Right renal pelvis (tissue), 4 donors: ENCODE data around the gene ASRGL1. TPM values are rescaled to one million over a fixed set of nuclear protein-coding genes. Genes with fewer than 3 reads are reported as not detected.

Experiments used
- DNase-seq, 4 donors: peaks; one replicate each; pipeline ENCODE4 v3.0.0-alpha.2; 2013; ENCODE audit warnings: low read depth in 4 of 4, low spot score in 3 of 4, missing footprints in 1 of 4
- polyA plus RNA-seq, 4 donors: library from polyadenylated mRNA; unstranded; fragments of 120-200 nt; gene quantifications; one replicate each; pipeline ENCODE4 v1.2.1, GENCODE V29; 2013; ENCODE audit not compliant: insufficient read length in 4 of 4

Gene ASRGL1
- polyA plus RNA-seq, 4 donors: 49.1 to 65.9 (median 59.6) TPM

DNA sequence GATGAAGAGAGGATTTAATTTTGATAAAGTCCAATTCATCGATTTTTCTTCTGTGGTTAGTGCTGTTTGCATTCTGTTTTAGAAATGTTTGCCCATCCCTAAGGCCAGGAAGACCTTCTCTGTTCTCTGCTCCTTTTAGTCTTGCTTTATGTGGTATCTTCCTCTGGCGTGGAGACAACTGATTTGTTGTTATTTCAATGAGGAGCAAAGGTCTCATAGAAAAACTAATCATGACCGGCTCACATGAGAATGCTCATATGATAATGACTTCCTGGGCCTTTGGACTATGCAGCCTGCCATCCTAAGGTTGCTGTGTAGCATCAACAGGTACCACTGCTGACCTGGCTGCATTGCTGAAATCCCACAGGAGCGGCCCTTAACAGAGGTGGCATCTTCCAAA is 101.4 kb downstream of the ASRGL1 start:
- DNase-seq: no peak

DNA sequence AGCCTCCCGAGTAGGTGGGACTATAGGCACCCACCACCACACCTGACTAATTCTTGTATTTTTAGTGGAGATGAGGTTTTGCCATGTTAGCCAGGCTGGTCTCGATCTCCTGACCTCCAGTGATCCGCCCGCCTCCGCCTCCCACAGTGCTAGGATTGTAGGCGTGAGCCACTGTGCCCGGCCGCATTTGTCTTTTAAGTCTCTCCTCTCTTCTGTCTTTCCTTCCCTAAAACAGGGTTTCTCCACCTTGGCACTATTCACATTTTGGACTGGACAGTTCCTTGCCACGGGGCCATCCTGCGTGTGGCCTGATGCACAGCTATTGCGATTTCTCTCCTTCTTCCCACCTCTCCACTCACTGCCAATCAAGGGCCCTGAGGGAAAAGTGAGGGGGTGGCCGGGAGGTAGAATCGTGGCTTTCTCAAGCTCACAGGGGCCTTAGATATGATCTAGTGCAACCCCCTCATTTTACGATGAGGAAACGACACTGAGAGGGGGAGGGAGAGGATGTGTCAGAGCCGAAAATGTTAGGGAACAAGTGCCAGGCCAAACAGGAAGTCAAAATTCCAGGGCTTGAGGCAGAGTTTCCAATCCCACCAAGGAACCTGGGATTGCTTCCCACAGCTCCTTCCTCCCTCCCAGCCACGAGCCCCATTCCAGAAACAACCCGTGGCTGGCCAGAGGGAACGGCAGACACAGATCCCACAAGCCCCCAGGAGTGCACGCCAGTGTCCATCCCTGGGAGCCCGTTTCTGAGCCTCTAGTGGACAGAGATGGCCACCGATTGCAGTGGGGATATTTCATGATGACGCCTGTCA is 102.7 kb downstream of the ASRGL1 start:
- DNase-seq: no peak

Other genes starting within 250 kb of the ASRGL1 start
- 10 to 100 TPM; 34.6 to 39.1 (median 36.1) TPM for gene INCENP, start 213.4 kb upstream of the ASRGL1 start, polyA plus RNA-seq
- not detected for gene SCGB1D1, start 147.2 kb upstream of the ASRGL1 start, polyA plus RNA-seq
- gene SCGB2A1, start 128.8 kb upstream of the ASRGL1 start, polyA plus RNA-seq: under 1 TPM in 3 of 4 donors, not detected in 1; 0.23 to 0.67 (median 0.34) TPM
- gene SCGB1D2, start 95.2 kb upstream of the ASRGL1 start, polyA plus RNA-seq: 1 to 10 TPM; 1.9 to 2.9 (median 2.3) TPM
- gene SCGB2A2, start 67.3 kb upstream of the ASRGL1 start, polyA plus RNA-seq: not detected
- gene SCGB1D4, start 38.4 kb upstream of the ASRGL1 start, polyA plus RNA-seq: not detected
- gene SCGB1A1, start 81.6 kb downstream of the ASRGL1 start, polyA plus RNA-seq: not detected
- 100 to 1,000 TPM; 186 to 212 (median 195) TPM for gene AHNAK, start 209.4 kb downstream of the ASRGL1 start, polyA plus RNA-seq
- gene EEF1G, start 236.4 kb downstream of the ASRGL1 start, polyA plus RNA-seq: 1,000 to 10,000 TPM; 2,211 to 2,243 (median 2,224) TPM